PC-3 (cell line): ENCODE data around the gene CSTF3. TPM values are rescaled to one million over a fixed set of nuclear protein-coding genes. Genes with fewer than 3 reads are reported as not detected.

Experiments
- ATAC-seq: fragments of 200-7000 bp; cut with Tn5 transposase; 2 replicates; pipeline ENCODE4 v1.9.1; 2020; ENCODE audit warnings: mild to moderate bottlenecking, moderate library complexity
- BruUV-seq: library from RNA; stranded (reverse); fragments of 400-500 nt; replicated peaks from 2 replicates; lab custom pipeline; 2021; lab: Mats Ljungman, UMichigan
- CTCF ChIA-PET: fragments of 300-600 bp; sonication (Branson Sonifier 250); formaldehyde crosslinking; loops from one replicate; lab custom pipeline; 2022; ENCODE audit warnings: antibody characterized with exemption; lab: Charles Lee
- POLR2A ChIA-PET: fragments of 300-600 bp; sonication (Branson Sonifier 250); formaldehyde crosslinking; loops from one replicate; lab custom pipeline; 2022; ENCODE audit warnings: antibody characterized with exemption; ENCODE audit not compliant: unreplicated experiment; lab: Charles Lee
- DNase-seq: peaks from one replicate; pipeline ENCODE4 v3.0.0-alpha.2; 2015
- H2AFZ ChIP-seq: fragments of 300-600 bp; sonication (generic); 2 replicates; pipeline ENCODE4 v1.6.0; 2016; ENCODE audit warnings: antibody characterized with exemption, low read length
- H3F3A ChIP-seq: fragments of 300-600 bp; sonication (generic); one replicate; pipeline ENCODE4 v1.6.0; 2017; ENCODE audit warnings: antibody characterized with exemption, low read length, control low read depth, mild to moderate bottlenecking; ENCODE audit not compliant: unreplicated experiment
- H3K27ac ChIP-seq: fragments of 300-600 bp; sonication (generic); 2 replicates; pipeline ENCODE4 v1.5.1; 2016; ENCODE audit warnings: mild to moderate bottlenecking, low read length
- H3K27me3 ChIP-seq: fragments of 300-600 bp; sonication (generic); 2 replicates; pipeline ENCODE4 v1.6.1; 2016; ENCODE audit warnings: low read length, mixed read lengths
- H3K36me3 ChIP-seq: fragments of 300-600 bp; sonication (generic); 2 replicates; pipeline ENCODE4 v1.6.1; 2016; ENCODE audit warnings: low read depth, mixed run types, low read length, mixed read lengths
- H3K4me1 ChIP-seq: fragments of 300-600 bp; sonication (generic); 2 replicates; pipeline ENCODE4 v1.5.1; 2016; ENCODE audit warnings: low read length; ENCODE audit not compliant: insufficient read depth
- H3K4me2 ChIP-seq: fragments of 300-600 bp; sonication (generic); 2 replicates; pipeline ENCODE4 v1.6.0; 2016; ENCODE audit warnings: low read length
- H3K4me3 ChIP-seq: fragments of 300-600 bp; sonication (generic); 2 replicates; pipeline ENCODE4 v1.5.1; 2016; ENCODE audit warnings: mild to moderate bottlenecking, low read length, mixed read lengths
- H3K79me2 ChIP-seq: fragments of 300-600 bp; sonication (generic); 2 replicates; pipeline ENCODE4 v1.6.1; 2017; ENCODE audit warnings: low read length, mixed read lengths
- H3K9ac ChIP-seq: fragments of 300-600 bp; sonication (generic); 2 replicates; pipeline ENCODE4 v1.6.0; 2016; ENCODE audit warnings: mild to moderate bottlenecking, low read length
- H3K9me2 ChIP-seq: fragments of 300-600 bp; sonication (generic); replicated peaks from 2 replicates; pipeline ENCODE4 v1.6.1; 2016; ENCODE audit warnings: mixed run types, low read length, mixed read lengths
- H3K9me3 ChIP-seq: fragments of 300-600 bp; sonication (generic); 2 replicates; pipeline ENCODE4 v1.6.1; 2016; ENCODE audit warnings: low read length, mixed read lengths
- H4K20me1 ChIP-seq: fragments of 300-600 bp; sonication (generic); 2 replicates; pipeline ENCODE4 v1.6.1; 2016; ENCODE audit warnings: low read length, mixed read lengths
- CTCF ChIP-seq: fragments of 300-600 bp; sonication (generic); conservative IDR thresholded peaks from 2 replicates; pipeline ENCODE4 v1.5.1; 2017; ENCODE audit warnings: antibody characterized with exemption, low read depth, mild to moderate bottlenecking, low read length
- EZH2 ChIP-seq: fragments of 300-600 bp; sonication (generic); IDR thresholded peaks from one replicate; pipeline ENCODE4 v1.6.1; 2017; ENCODE audit warnings: antibody characterized with exemption, mild to moderate bottlenecking, low read length; ENCODE audit not compliant: unreplicated experiment
- EZH2phosphoT487 ChIP-seq: fragments of 300-600 bp; sonication (generic); IDR thresholded peaks from 2 replicates; pipeline ENCODE4 v1.6.1; 2018; ENCODE audit warnings: mild to moderate bottlenecking, antibody characterized with exemption, low read length, borderline replicate concordance
- intact Hi-C: fragments of 100-400 bp; cut with micrococcal nuclease; formaldehyde crosslinking; loops from 2 replicates; pipeline ENCODE4 v1.9.0; 2023
- total RNA-seq: library from RNA; depleted of rRNA; stranded (reverse); fragments of >200 nt; gene quantifications from 2 replicates; pipeline ENCODE4 v1.2.3, GENCODE V29; 2014

Gene CSTF3
- total RNA-seq, 1 experiment from 2014 or later: 30.0 TPM

GRCh38 chr11:33207408-33207985, 46.2 kb upstream of the CSTF3 start:
- ATAC-seq: no peak
- intact Hi-C loops: no loop called here
- H3K9ac ChIP-seq: no peak overlapping the region
- no peak overlapping the region for H3K27ac ChIP-seq
- H3K9me2 ChIP-seq: no peaks in the 10 kb centered on the region
- H3F3A ChIP-seq: no peaks in the 10 kb centered on the region
- no peak overlapping the region for H3K4me2 ChIP-seq
- no peak overlapping the region for H3K4me3 ChIP-seq
- no peaks in the 10 kb centered on the region for H3K36me3 ChIP-seq
- CTCF ChIA-PET: interaction anchor here (0.5 kb wide), 1 partner anchor 18 kb away, joined by 3 read pairs; no protein-coding TSS in a partner anchor
- no peaks in the 10 kb centered on the region for H3K27me3 ChIP-seq
- no peaks in the 10 kb centered on the region for H4K20me1 ChIP-seq
- DNase-seq: no peak
- POLR2A ChIA-PET: no interaction called here
- H3K9me3 ChIP-seq: no peaks in the 10 kb centered on the region
- H3K4me1 ChIP-seq: no peaks in the 10 kb centered on the region
- TF ChIP-seq CTCF (no peak), EZH2 (no peak), EZH2phosphoT487 (no peak)
- BruUV-seq: no TSS peak
- no peaks in the 10 kb centered on the region for H3K79me2 ChIP-seq
- no peak overlapping the region for H2AFZ ChIP-seq

GRCh38 chr11:33197915-33198727, 36.8 kb upstream of the CSTF3 start:
- H2AFZ ChIP-seq: no peak overlapping the region
- CTCF ChIA-PET: no interaction called here
- no peaks in the 10 kb centered on the region for H3K4me1 ChIP-seq
- intact Hi-C loops: no loop called here
- TF ChIP-seq EZH2 (no peak), EZH2phosphoT487 (no peak)
- no peaks in the 10 kb centered on the region for H3F3A ChIP-seq
- no peaks in the 10 kb centered on the region for H3K9me3 ChIP-seq
- POLR2A ChIA-PET: no interaction called here
- H3K4me3 ChIP-seq: no peak overlapping the region
- DNase-seq (no peak), ATAC-seq (no peak)
- BruUV-seq: no TSS peak
- H3K4me2 ChIP-seq: no peak overlapping the region
- no peak overlapping the region for H3K9ac ChIP-seq
- H4K20me1 ChIP-seq: no peaks in the 10 kb centered on the region
- H3K27me3 ChIP-seq: no peaks in the 10 kb centered on the region
- H3K9me2 ChIP-seq: no peaks in the 10 kb centered on the region
- H3K36me3 ChIP-seq: no peaks in the 10 kb centered on the region
- no peaks in the 10 kb centered on the region for H3K79me2 ChIP-seq
- no peak overlapping the region for H3K27ac ChIP-seq

- CTCF ChIA-PET: no interaction called here
- BruUV-seq: no TSS peak
- no peaks in the 10 kb centered on the region for H4K20me1 ChIP-seq
- H3K27me3 ChIP-seq: no peaks in the 10 kb centered on the region
- H3K27ac ChIP-seq: no peak overlapping the region
- no peaks in the 10 kb centered on the region for H3K4me1 ChIP-seq
- H3K9ac ChIP-seq: no peak overlapping the region
- TF ChIP-seq EZH2phosphoT487: no peak
- no peak for TF ChIP-seq EZH2
- TF ChIP-seq CTCF: no peak
- intact Hi-C loops: no loop called here
- no peak overlapping the region for H2AFZ ChIP-seq
- no peak for ATAC-seq
- no peak overlapping the region for H3K4me3 ChIP-seq
- H3K4me2 ChIP-seq: no peak overlapping the region
- POLR2A ChIA-PET: no interaction called here
- no peaks in the 10 kb centered on the region for H3K79me2 ChIP-seq
- no peaks in the 10 kb centered on the region for H3K9me3 ChIP-seq
- DNase-seq: no peak
- no peaks in the 10 kb centered on the region for H3K36me3 ChIP-seq
- no peaks in the 10 kb centered on the region for H3K9me2 ChIP-seq
- H3F3A ChIP-seq: no peaks in the 10 kb centered on the region
These were observed 34.3 kb upstream of the CSTF3 start for GRCh38 chr11:33195462-33196173.
